ENCODE measurements around the gene CRIM1.

CRIM1 gene

DNA sequence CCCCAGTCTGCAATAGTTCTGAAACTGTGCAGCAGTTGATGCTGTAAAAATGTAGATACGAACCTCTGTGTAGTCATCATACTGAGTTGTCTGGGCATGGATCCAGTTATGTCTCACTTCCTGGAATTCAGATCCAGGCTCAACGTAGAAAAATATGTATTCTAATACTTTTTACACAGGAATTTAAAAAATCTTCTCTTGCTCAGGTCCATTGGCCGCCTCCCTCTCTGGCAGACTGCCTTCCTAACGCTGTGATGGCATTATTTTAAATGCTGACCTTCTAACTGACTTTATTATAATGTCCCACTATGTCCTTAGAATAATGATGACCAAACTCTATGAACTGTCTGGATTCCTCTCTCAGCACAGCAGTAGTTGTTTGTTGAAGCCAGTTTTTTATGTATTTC, 122.8 kb downstream of the CRIM1 start:
- H3K4me3 Mint-ChIP-seq, result no peak overlapping the region
- no peak for ATAC-seq
- no peak overlapping the region for H3K27ac Mint-ChIP-seq
- no peaks in the 10 kb centered on the region for H3K4me1 Mint-ChIP-seq
- peaks cover 16% of the 10 kb centered on the region for H3K9me3 Mint-ChIP-seq
- peaks cover 25% of the 10 kb centered on the region for H3K36me3 Mint-ChIP-seq
- no peaks in the 10 kb centered on the region for H3K27me3 Mint-ChIP-seq

GRCh38 chr2:36478999-36479398, 123.4 kb downstream of the CRIM1 start:
- ATAC-seq, result no peak
- Mint-ChIP-seq H3K9me3 (peaks cover 16% of the 10 kb centered on the region), H3K4me1 (no peaks in the 10 kb centered on the region), H3K36me3 (peaks cover 25% of the 10 kb centered on the region), H3K4me3 (no peak overlapping the region), H3K27ac (no peak overlapping the region), H3K27me3 (no peaks in the 10 kb centered on the region)

- no peak for ATAC-seq
- Mint-ChIP-seq H3K27me3 (no peaks in the 10 kb centered on the region), H3K27ac (no peak overlapping the region), H3K4me1 (no peaks in the 10 kb centered on the region), H3K9me3 (peaks cover 16% of the 10 kb centered on the region), H3K4me3 (no peak overlapping the region), H3K36me3 (peaks cover 25% of the 10 kb centered on the region)
Measured at GRCh38 chr2:36479406-36479805, 123.8 kb downstream of the CRIM1 start.

DNA sequence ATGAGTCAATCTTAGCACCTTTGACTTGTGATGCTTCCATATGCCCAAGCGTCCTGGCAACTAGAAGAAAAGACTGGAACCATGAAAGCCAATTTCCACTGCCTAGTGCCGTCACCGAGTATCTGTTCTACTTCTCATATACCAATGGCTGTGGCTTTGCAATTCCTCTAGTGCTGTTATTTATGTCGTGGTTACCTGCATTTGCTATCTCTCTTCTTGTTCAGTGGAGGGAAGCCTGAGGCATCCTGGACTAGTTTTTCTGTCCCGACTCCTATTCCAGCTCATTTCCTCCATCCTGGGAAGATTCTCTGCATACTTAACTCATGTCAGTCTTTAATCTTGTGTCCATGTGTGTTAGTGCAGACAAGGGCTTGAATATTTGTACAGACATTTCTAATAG, 124.5 kb downstream of the CRIM1 start:
- Mint-ChIP-seq H3K36me3 (peaks cover 25% of the 10 kb centered on the region), H3K27ac (no peak overlapping the region), H3K4me3 (no peak overlapping the region), H3K9me3 (peaks cover 16% of the 10 kb centered on the region), H3K27me3 (no peaks in the 10 kb centered on the region), H3K4me1 (no peaks in the 10 kb centered on the region)
- ATAC-seq, result no peak

DNA sequence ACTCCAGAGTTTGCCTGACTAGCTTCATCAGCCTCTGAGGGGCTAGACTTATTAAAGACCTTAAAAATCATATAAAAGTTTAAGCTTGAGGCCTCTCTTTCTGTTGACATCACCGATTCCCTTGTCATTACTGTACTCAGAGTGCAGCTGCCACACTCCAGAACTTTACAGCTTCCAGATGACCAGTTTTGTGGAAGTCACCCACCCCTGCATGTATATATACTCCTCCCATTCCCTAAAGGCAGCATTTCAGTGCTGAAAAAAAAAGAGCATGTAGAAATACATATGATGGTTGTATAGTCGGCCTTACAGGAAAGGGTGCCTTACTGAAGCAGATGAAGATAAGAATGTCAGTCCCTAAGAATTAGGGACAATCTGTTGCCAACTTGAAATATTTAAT, 125.1 kb downstream of the CRIM1 start:
- H3K4me3 Mint-ChIP-seq, result no peak overlapping the region
- peaks cover 23% of the 10 kb centered on the region for H3K36me3 Mint-ChIP-seq
- no peaks in the 10 kb centered on the region for H3K4me1 Mint-ChIP-seq
- no peak for ATAC-seq
- no peak overlapping the region for H3K27ac Mint-ChIP-seq
- H3K27me3 Mint-ChIP-seq, result no peaks in the 10 kb centered on the region
- peaks cover 16% of the 10 kb centered on the region for H3K9me3 Mint-ChIP-seq

DNA sequence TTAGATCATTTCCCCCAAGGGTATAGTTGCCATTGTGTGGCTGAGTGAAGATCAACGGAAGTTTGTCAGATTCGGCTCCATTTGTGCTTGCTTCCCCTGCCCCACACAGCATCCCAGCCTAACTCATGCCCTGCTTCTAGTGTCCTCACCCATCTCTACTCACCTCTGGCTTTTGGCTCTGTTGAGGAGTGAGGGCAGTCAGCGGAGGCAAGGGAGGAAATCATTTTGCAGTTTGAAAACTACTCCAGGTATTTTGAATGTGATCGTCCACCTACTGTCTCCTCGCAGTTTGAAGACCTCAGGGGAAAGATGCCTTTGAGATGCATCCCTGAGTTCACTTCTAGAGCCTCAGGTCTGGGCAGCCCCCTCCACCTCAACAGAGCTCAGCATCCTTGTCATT, 126.1 kb downstream of the CRIM1 start:
- peaks cover 9% of the 10 kb centered on the region for H3K9me3 Mint-ChIP-seq
- no peak overlapping the region for H3K27ac Mint-ChIP-seq
- no peaks in the 10 kb centered on the region for H3K27me3 Mint-ChIP-seq
- no peaks in the 10 kb centered on the region for H3K4me1 Mint-ChIP-seq
- peaks cover 12% of the 10 kb centered on the region for H3K36me3 Mint-ChIP-seq
- H3K4me3 Mint-ChIP-seq, result no peak overlapping the region
- ATAC-seq, result no peak

DNA sequence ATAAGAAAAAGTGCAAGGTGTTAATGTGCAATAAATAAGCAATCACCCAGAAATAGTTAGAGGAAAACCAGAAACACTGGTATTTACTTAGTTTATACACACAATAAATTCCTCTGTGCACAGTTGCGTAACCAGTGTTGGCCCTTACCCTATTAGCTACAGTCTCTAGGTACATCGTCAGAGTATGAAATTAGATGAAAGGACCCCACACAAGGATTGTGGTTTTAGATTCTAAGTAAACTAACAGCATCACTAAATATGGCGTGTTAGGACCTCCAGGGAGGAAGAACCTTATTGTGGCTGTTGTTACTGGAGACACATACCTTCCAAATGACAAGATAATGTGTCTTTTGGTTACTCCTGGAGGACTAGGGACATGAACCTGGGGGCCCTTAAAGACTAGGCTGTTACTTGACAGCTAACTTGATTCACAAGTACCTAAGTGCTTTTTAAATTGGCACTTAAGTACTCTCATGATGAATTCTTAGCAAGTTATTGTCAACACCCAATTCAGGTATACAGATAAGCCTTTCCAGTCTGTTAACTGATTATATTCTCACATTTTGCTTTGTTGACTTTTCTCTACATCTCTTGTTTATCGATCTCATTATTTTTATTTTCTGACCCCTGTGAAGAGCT, 127.1 kb downstream of the CRIM1 start:
- Mint-ChIP-seq H3K9me3 (no peaks in the 10 kb centered on the region), H3K27ac (no peak overlapping the region), H3K4me1 (no peaks in the 10 kb centered on the region), H3K27me3 (no peaks in the 10 kb centered on the region), H3K4me3 (no peak overlapping the region), H3K36me3 (peaks cover 2% of the 10 kb centered on the region)
- ATAC-seq, result no peak

GRCh38 chr2:36483290-36483689, 127.7 kb downstream of the CRIM1 start:
- Mint-ChIP-seq H3K36me3 (no peaks in the 10 kb centered on the region), H3K4me1 (no peaks in the 10 kb centered on the region), H3K27ac (no peak overlapping the region), H3K27me3 (no peaks in the 10 kb centered on the region), H3K4me3 (no peak overlapping the region), H3K9me3 (no peaks in the 10 kb centered on the region)
- ATAC-seq, result no peak

- no peak overlapping the region for H3K4me3 Mint-ChIP-seq
- H3K9me3 Mint-ChIP-seq, result no peaks in the 10 kb centered on the region
- no peaks in the 10 kb centered on the region for H3K27me3 Mint-ChIP-seq
- no peak for ATAC-seq
- no peaks in the 10 kb centered on the region for H3K4me1 Mint-ChIP-seq
- no peak overlapping the region for H3K27ac Mint-ChIP-seq
- H3K36me3 Mint-ChIP-seq, result no peaks in the 10 kb centered on the region
Measured at GRCh38 chr2:36484454-36484853, 128.9 kb downstream of the CRIM1 start.

- no peak for ATAC-seq
- no peaks in the 10 kb centered on the region for H3K36me3 Mint-ChIP-seq
- H3K4me3 Mint-ChIP-seq, result no peak overlapping the region
- no peak overlapping the region for H3K27ac Mint-ChIP-seq
- no peaks in the 10 kb centered on the region for H3K4me1 Mint-ChIP-seq
- H3K9me3 Mint-ChIP-seq, result no peaks in the 10 kb centered on the region
- no peaks in the 10 kb centered on the region for H3K27me3 Mint-ChIP-seq
Measured at GRCh38 chr2:36485521-36485920, 129.9 kb downstream of the CRIM1 start.

- H3K9me3 Mint-ChIP-seq, result no peaks in the 10 kb centered on the region
- H3K4me1 Mint-ChIP-seq, result no peaks in the 10 kb centered on the region
- H3K36me3 Mint-ChIP-seq, result no peaks in the 10 kb centered on the region
- ATAC-seq, result no peak
- no peak overlapping the region for H3K27ac Mint-ChIP-seq
- no peak overlapping the region for H3K4me3 Mint-ChIP-seq
- H3K27me3 Mint-ChIP-seq, result no peaks in the 10 kb centered on the region
Measured at GRCh38 chr2:36486521-36487044, 131.0 kb downstream of the CRIM1 start.

DNA sequence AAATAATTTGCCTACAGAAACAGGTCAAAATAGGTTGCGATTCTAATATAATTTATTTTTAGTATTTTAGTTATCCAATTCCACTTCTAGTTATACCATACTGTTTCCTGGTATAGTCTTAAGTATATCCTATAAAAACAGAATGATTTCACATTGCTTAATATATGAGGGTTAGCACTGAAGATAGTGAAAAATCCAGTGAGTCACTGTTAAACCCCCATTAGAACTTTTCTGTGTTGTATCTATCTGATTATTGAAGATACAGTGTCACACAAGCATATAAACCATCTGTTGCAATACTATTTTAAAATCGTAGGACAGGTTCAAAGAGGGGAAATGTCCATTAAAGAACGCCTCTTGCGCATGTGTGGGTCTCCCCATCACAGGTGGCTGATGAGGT, 132.4 kb downstream of the CRIM1 start:
- no peaks in the 10 kb centered on the region for H3K4me1 Mint-ChIP-seq
- H3K4me3 Mint-ChIP-seq, result no peak overlapping the region
- H3K27ac Mint-ChIP-seq, result no peak overlapping the region
- no peaks in the 10 kb centered on the region for H3K36me3 Mint-ChIP-seq
- no peaks in the 10 kb centered on the region for H3K9me3 Mint-ChIP-seq
- ATAC-seq, result no peak
- no peaks in the 10 kb centered on the region for H3K27me3 Mint-ChIP-seq

DNA sequence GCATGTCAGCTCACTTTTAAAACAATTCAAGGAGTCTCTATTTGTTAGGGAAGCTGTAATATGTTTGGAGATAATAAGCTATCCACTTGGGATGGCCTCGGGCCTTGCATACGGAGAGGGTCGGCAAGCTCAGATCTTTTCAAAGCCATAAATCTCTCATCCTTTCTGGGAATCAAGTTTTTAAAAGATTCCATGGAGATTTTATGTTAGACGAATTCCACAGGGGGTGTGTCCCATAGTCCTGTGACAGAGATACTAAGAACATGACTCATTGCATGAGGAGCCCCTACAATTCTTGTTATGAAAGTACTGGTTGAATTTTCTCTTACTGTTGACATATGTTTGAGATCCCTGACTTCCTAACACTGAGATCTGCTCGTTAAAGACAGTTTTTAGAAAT, 133.7 kb downstream of the CRIM1 start:
- ATAC-seq, result no peak
- Mint-ChIP-seq H3K27me3 (no peaks in the 10 kb centered on the region), H3K9me3 (no peaks in the 10 kb centered on the region), H3K4me1 (no peaks in the 10 kb centered on the region), H3K36me3 (no peaks in the 10 kb centered on the region), H3K27ac (no peak overlapping the region), H3K4me3 (no peak overlapping the region)

DNA sequence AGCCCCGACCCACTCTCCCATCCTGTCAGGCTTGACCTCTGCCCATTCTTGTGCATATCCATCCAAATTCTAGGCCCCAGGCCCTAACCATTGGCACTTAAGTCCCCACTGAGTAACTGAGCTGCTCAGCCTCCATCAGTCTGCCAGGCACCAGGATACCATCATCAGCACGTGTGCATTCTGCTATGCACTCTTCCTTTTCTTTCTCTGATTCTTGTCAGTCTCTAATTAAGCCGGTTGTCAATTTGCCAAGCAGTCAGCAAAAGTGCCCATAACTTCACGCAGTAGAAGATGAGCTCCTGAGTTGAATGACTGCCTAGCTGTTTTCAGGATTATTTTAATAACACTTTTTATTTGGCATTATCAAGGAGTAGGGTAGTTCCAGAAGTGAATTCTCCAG, 135.2 kb downstream of the CRIM1 start:
- H3K4me1 Mint-ChIP-seq, result no peaks in the 10 kb centered on the region
- H3K27ac Mint-ChIP-seq, result no peak overlapping the region
- H3K36me3 Mint-ChIP-seq, result no peaks in the 10 kb centered on the region
- no peaks in the 10 kb centered on the region for H3K27me3 Mint-ChIP-seq
- no peak for ATAC-seq
- no peak overlapping the region for H3K4me3 Mint-ChIP-seq
- H3K9me3 Mint-ChIP-seq, result no peaks in the 10 kb centered on the region

GRCh38 chr2:36492216-36492945, 136.8 kb downstream of the CRIM1 start:
- no peak overlapping the region for H3K4me3 Mint-ChIP-seq

GRCh38 chr2:36493306-36493705, 137.7 kb downstream of the CRIM1 start:
- no peak overlapping the region for H3K4me3 Mint-ChIP-seq
- no peaks in the 10 kb centered on the region for H3K9me3 Mint-ChIP-seq
- no peak overlapping the region for H3K27ac Mint-ChIP-seq
- H3K27me3 Mint-ChIP-seq, result no peaks in the 10 kb centered on the region
- H3K36me3 Mint-ChIP-seq, result no peaks in the 10 kb centered on the region
- no peak for ATAC-seq
- no peaks in the 10 kb centered on the region for H3K4me1 Mint-ChIP-seq

More at GRCh38 chr2:36492216-36492945, 136.8 kb downstream of the CRIM1 start:
- ATAC-seq, result no peak
- H3K36me3 Mint-ChIP-seq, result no peaks in the 10 kb centered on the region
- H3K27ac Mint-ChIP-seq, result no peak overlapping the region
- H3K4me1 Mint-ChIP-seq, result no peaks in the 10 kb centered on the region
- no peaks in the 10 kb centered on the region for H3K9me3 Mint-ChIP-seq
- H3K27me3 Mint-ChIP-seq, result no peaks in the 10 kb centered on the region
